Trophoblast cell (in vitro differentiated cells and primary cell): ENCODE data around the gene ASPDH.
A peak's percentile ranks its signal among the peaks of the same experiment; 100 is the strongest.
"Not testable (repeated sequence)": the region's sequence is repeated elsewhere in the genome, so short reads cannot be mapped to it uniquely, and the experiment has no call there.

Source experiments
- DNase-seq, 2 donors: peaks; one replicate each; pipeline ENCODE4 v3.0.0-alpha.2; 2016
- H2AFZ ChIP-seq: 2 replicates; pipeline ENCODE4 v1.6.1; 2013; ENCODE audit warnings: low read length, moderate library complexity, mild to moderate bottlenecking; ENCODE audit not compliant: insufficient read depth, poor library complexity
- H2AK5ac ChIP-seq: 2 replicates; pipeline ENCODE4 v1.6.1; 2013; ENCODE audit warnings: mild to moderate bottlenecking, low read length
- H2BK120ac ChIP-seq: 2 replicates; pipeline ENCODE4 v1.6.1; 2013; ENCODE audit warnings: low read length, mild to moderate bottlenecking, moderate library complexity; ENCODE audit not compliant: insufficient read depth, poor library complexity
- H2BK12ac ChIP-seq: 2 replicates; pipeline ENCODE4 v1.6.1; 2013; ENCODE audit warnings: mild to moderate bottlenecking, low read length, moderate library complexity
- H2BK5ac ChIP-seq: 2 replicates; pipeline ENCODE4 v1.6.1; 2013; ENCODE audit warnings: low read length, low read depth, moderate library complexity, mild to moderate bottlenecking; ENCODE audit not compliant: poor library complexity
- H3K14ac ChIP-seq: 2 replicates; pipeline ENCODE4 v1.6.1; 2013; ENCODE audit warnings: mild to moderate bottlenecking, low read length
- H3K18ac ChIP-seq: 2 replicates; pipeline ENCODE4 v1.6.1; 2013; ENCODE audit warnings: mild to moderate bottlenecking, low read length
- H3K23ac ChIP-seq: 2 replicates; pipeline ENCODE4 v1.6.1; 2013; ENCODE audit warnings: low read length
- H3K27ac ChIP-seq: 2 replicates; pipeline ENCODE4 v1.5.1; 2013; ENCODE audit warnings: low read depth, mild to moderate bottlenecking, inconsistent platforms, low read length, moderate library complexity
- H3K27me3 ChIP-seq: 2 replicates; pipeline ENCODE4 v1.6.1; 2013; ENCODE audit warnings: inconsistent platforms, mild to moderate bottlenecking, low read length, moderate library complexity; ENCODE audit not compliant: insufficient read depth
- H3K36me3 ChIP-seq, 2 experiments: 1 replicate in 1 of 2; 2 replicates in 1 of 2; pipeline ENCODE4 v1.6.1; 2013; ENCODE audit warnings: low read length in 2 of 2, mild to moderate bottlenecking in 2 of 2, moderate library complexity in 1 of 2; ENCODE audit not compliant: insufficient read depth in 2 of 2, control insufficient read depth in 1 of 2
- H3K4ac ChIP-seq: 2 replicates; pipeline ENCODE4 v1.6.1; 2013; ENCODE audit warnings: low read depth, mild to moderate bottlenecking, low read length, moderate library complexity
- H3K4me1 ChIP-seq, 2 experiments: 1 replicate in 1 of 2; 2 replicates in 1 of 2; pipeline ENCODE4 v1.6.1; 2013; ENCODE audit warnings: low read length in 2 of 2, mild to moderate bottlenecking in 2 of 2, moderate library complexity in 1 of 2; ENCODE audit not compliant: insufficient read depth in 2 of 2, control insufficient read depth in 1 of 2
- H3K4me2 ChIP-seq: 2 replicates; pipeline ENCODE4 v1.6.1; 2013; ENCODE audit warnings: inconsistent platforms, mild to moderate bottlenecking, low read length, moderate library complexity
- H3K4me3 ChIP-seq: 2 replicates; pipeline ENCODE4 v1.5.1; 2013; ENCODE audit warnings: mild to moderate bottlenecking, low read depth, low read length, inconsistent platforms
- H3K79me1 ChIP-seq: one replicate; pipeline ENCODE4 v1.6.1; 2013; ENCODE audit warnings: low read length
- H3K79me2 ChIP-seq: 2 replicates; pipeline ENCODE4 v1.6.1; 2013; ENCODE audit warnings: low read length, mild to moderate bottlenecking; ENCODE audit not compliant: control insufficient read depth, insufficient read depth, poor library complexity
- H3K9ac ChIP-seq: 2 replicates; pipeline ENCODE4 v1.6.1; 2013; ENCODE audit warnings: mild to moderate bottlenecking, low read length
- H3K9me3 ChIP-seq: 2 replicates; pipeline ENCODE4 v1.6.1; 2013; ENCODE audit warnings: low read depth, mild to moderate bottlenecking, control low read depth, inconsistent platforms, low read length; ENCODE audit not compliant: insufficient read depth
- H4K12ac ChIP-seq: 2 replicates; pipeline ENCODE4 v1.6.1; 2013; ENCODE audit warnings: low read depth, mild to moderate bottlenecking, low read length, moderate library complexity
- H4K8ac ChIP-seq: 2 replicates; pipeline ENCODE4 v1.6.1; 2013; ENCODE audit warnings: low read depth, mild to moderate bottlenecking, low read length, moderate library complexity
- H4K91ac ChIP-seq: one replicate; pipeline ENCODE4 v1.6.1; 2013; ENCODE audit warnings: low read depth, mild to moderate bottlenecking, low read length, moderate library complexity
- WGBS: extraction: QIAGEN DNeasy Blood & Tissue Kit; methylation state at CpG from one replicate; pipeline ENCODE4 v1.1.7; 2013; ENCODE audit warnings: missing lambda C conversion rate; ENCODE audit not compliant: insufficient read length, insufficient coverage; ENCODE audit errors: extremely low coverage; 5-methylcytosine and 5-hydroxymethylcytosine counted together

The ASPDH gene

DNA sequence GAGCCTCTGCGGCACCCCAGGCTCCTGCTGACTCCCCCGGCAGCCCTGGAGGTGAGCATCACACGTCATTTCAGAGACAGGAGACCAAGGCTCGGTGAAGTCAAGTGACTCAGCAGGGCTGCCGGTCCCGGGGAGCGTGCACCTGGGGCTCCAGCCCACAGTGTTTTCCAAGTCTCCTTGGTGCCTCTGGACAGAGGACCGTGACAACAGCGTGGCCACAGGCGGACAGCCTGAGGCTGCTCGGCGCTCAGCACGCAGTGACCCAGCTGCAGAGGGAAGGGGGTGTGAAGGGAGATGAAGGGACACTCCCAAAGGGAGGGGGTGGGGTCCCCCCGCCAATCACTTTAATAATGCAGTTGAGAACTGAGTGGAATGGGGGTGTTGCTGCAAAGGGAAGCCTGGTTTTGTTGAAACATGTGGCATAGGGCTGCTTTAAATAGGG, 17.5 kb upstream of the ASPDH start:
- no peaks in the 10 kb centered on the region for H3K27me3 ChIP-seq
- H4K91ac ChIP-seq, result no peak overlapping the region
- H4K12ac ChIP-seq, result no peak overlapping the region
- H3K4ac ChIP-seq, result no peak overlapping the region
- no peaks in the 10 kb centered on the region for H3K79me2 ChIP-seq
- peaks cover 0 to 3% of the 10 kb centered on the region in 2 experiments for H3K4me1 ChIP-seq
- H3K9me3 ChIP-seq, result peaks cover 6% of the 10 kb centered on the region
- no peak overlapping the region for H2AFZ ChIP-seq
- no peak overlapping the region for H3K23ac ChIP-seq
- no peak overlapping the region for H4K8ac ChIP-seq
- no peak overlapping the region for H3K18ac ChIP-seq
- no peak overlapping the region for H3K9ac ChIP-seq
- no peak for DNase-seq
- H2BK12ac ChIP-seq, result no peak overlapping the region
- no peak overlapping the region for H3K4me3 ChIP-seq
- no peaks in the 10 kb centered on the region for H3K79me1 ChIP-seq
- H2BK120ac ChIP-seq, result no peak overlapping the region
- no peak overlapping the region for H3K4me2 ChIP-seq
- no peaks in the 10 kb centered on the region for H3K36me3 ChIP-seq
- H3K14ac ChIP-seq, result no peak overlapping the region
- H2AK5ac ChIP-seq, result no peak overlapping the region
- H3K27ac ChIP-seq, result no peak overlapping the region
- no peak overlapping the region for H2BK5ac ChIP-seq
- WGBS, result no CpG with 5 or more reads among the region's 14 CpGs

DNA sequence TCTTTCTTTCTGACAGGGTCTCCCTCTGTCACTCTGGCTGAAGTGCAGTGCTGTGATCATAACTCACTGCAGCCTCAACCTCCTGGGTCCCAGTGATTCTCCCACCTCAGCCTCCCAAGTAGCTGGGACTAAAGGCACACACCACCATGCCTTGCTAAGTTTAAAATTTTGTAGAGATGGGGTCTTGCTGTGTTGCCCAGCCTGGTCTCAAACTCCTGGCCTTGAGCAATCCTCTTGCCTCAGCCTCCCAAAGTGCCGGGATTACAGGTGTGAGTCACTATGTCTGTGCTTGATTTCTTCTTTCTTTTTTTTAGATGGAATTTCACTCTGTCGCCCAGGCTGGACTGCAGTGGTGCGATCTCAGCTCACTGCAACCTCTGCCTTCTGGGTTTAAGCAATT, 14.3 kb upstream of the ASPDH start:
- not testable (repeated sequence) for H3K4me2 ChIP-seq, H3K27me3 ChIP-seq, H3K23ac ChIP-seq, H4K8ac ChIP-seq, H4K12ac ChIP-seq, H2BK5ac ChIP-seq, H3K9ac ChIP-seq, H3K4me1 ChIP-seq, H3K36me3 ChIP-seq, H3K9me3 ChIP-seq, H4K91ac ChIP-seq, H3K4me3 ChIP-seq, H2BK12ac ChIP-seq, H3K79me2 ChIP-seq, H3K4ac ChIP-seq, H3K14ac ChIP-seq, H2AFZ ChIP-seq, H2AK5ac ChIP-seq, H3K18ac ChIP-seq, DNase-seq, H3K79me1 ChIP-seq, H2BK120ac ChIP-seq, H3K27ac ChIP-seq
- no CpG with 5 or more reads among the region's 3 CpGs for WGBS

DNA sequence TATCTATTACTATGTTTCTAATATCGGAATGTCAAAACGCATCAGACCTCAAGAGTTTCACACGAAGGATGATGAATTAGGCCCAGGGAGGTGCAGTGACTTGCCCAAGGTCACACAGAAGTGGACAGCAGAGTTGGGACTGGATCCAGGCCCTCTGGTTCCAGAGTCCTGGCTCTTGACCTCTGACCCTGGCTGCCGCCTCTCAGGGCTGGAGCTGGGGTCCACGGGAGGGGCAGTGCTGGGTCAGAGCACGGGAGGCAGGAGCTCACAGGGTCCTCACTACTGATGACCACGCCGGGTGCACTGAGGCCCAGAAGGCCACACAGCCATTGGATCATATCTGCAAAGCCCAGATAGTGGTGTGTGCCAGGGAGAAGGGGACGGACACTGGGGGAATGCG, 9.2 kb upstream of the ASPDH start:
- no peak overlapping the region for H3K4me2 ChIP-seq
- no peak for DNase-seq
- H4K91ac ChIP-seq, result no peak overlapping the region
- no peak overlapping the region for H3K18ac ChIP-seq
- H3K27ac ChIP-seq, result no peak overlapping the region
- no CpG with 5 or more reads among the region's 10 CpGs for WGBS
- no peaks in the 10 kb centered on the region for H3K36me3 ChIP-seq
- H2AK5ac ChIP-seq, result no peak overlapping the region
- H2AFZ ChIP-seq, result no peak overlapping the region
- H3K79me2 ChIP-seq, result no peaks in the 10 kb centered on the region
- no peaks in the 10 kb centered on the region for H3K79me1 ChIP-seq
- H4K12ac ChIP-seq, result no peak overlapping the region
- no peak overlapping the region for H3K14ac ChIP-seq
- no peak overlapping the region for H2BK120ac ChIP-seq
- H2BK12ac ChIP-seq, result no peak overlapping the region
- no peak overlapping the region for H3K4me3 ChIP-seq
- H3K27me3 ChIP-seq, result no peaks in the 10 kb centered on the region
- no peak overlapping the region for H3K23ac ChIP-seq
- H2BK5ac ChIP-seq, result no peak overlapping the region
- H3K9me3 ChIP-seq, result peaks cover 9% of the 10 kb centered on the region
- no peak overlapping the region for H3K4ac ChIP-seq
- H3K9ac ChIP-seq, result no peak overlapping the region
- no peaks in the 10 kb centered on the region for H3K4me1 ChIP-seq
- H4K8ac ChIP-seq, result no peak overlapping the region

DNA sequence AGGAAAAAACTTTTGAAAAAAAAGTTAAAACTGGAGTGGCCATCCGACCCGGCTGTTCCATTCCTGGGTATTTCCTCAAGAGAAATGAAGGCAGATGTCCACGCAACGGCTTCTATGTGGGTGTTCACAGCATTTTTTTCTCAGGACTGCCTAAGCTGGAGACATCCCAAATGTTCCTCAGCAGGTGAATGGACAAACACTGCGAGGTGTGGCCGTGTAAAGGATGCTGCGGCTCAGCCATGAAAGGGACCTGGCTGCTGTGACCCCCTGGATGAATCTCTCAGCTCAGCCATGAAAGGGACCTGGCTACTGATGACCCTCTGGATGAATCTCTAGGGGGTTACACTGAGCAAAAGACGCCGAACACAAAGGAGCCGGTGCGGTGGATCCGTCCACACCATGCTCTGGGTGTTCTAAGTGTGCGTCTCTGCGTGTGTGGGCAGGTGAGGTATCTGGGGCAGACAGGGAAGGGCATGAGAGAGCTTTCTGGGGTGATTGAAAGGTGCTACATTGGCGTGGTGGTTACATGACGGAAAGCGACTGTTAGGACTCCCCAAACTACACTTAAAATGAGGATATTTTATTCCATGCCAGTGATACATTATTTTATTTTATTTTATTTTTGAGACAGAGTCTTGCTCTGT, 7.2 kb upstream of the ASPDH start:
- H3K23ac ChIP-seq, result peak overlapping the region; percentile 30
- no peak overlapping the region for H2AK5ac ChIP-seq
- H4K8ac ChIP-seq, result no peak overlapping the region
- no peak overlapping the region for H3K4me3 ChIP-seq
- H4K12ac ChIP-seq, result no peak overlapping the region
- no peaks in the 10 kb centered on the region for H3K4me1 ChIP-seq
- H2BK12ac ChIP-seq, result no peak overlapping the region
- peaks cover 11% of the 10 kb centered on the region for H3K9me3 ChIP-seq
- no peak overlapping the region for H2BK120ac ChIP-seq
- H4K91ac ChIP-seq, result no peak overlapping the region
- no peak overlapping the region for H2AFZ ChIP-seq
- no peak overlapping the region for H3K4ac ChIP-seq
- H3K79me2 ChIP-seq, result no peaks in the 10 kb centered on the region
- H3K79me1 ChIP-seq, result no peaks in the 10 kb centered on the region
- H3K27ac ChIP-seq, result no peak overlapping the region
- DNase-seq, result no peak
- H3K14ac ChIP-seq, result no peak overlapping the region
- H3K27me3 ChIP-seq, result no peaks in the 10 kb centered on the region
- no peak overlapping the region for H3K9ac ChIP-seq
- no peaks in the 10 kb centered on the region for H3K36me3 ChIP-seq
- H2BK5ac ChIP-seq, result no peak overlapping the region
- no peak overlapping the region for H3K18ac ChIP-seq
- no CpG with 5 or more reads among the region's 17 CpGs for WGBS
- no peak overlapping the region for H3K4me2 ChIP-seq
